GM23338 (cell line): ENCODE results near the gene SUSD1. TPM values are rescaled to one million over a fixed set of nuclear protein-coding genes. Genes with fewer than 3 reads are reported as not detected.

Experiments used
- ATAC-seq: fragments of 200-7000 bp; cut with Tn5 transposase; 3 replicates; pipeline ENCODE4 v1.9.1; 2020
- DNase-seq: peaks from one replicate; pipeline ENCODE4 v3.0.0-alpha.2; 2015; ENCODE audit warnings: low spot score
- H2AFZ ChIP-seq: fragments of 200-600 bp; sonication (generic); 2 replicates; pipeline ENCODE4 v1.8.0; 2016; ENCODE audit warnings: antibody characterized with exemption, mild to moderate bottlenecking, moderate library complexity
- H3F3A ChIP-seq: fragments of 200-600 bp; sonication (generic); replicated peaks from 2 replicates; pipeline ENCODE4 v1.8.0; 2017; ENCODE audit warnings: antibody characterized with exemption, mixed run types, low read depth
- H3K27ac ChIP-seq: fragments of 200-600 bp; sonication (generic); 2 replicates; pipeline ENCODE4 v1.6.1; 2016; ENCODE audit warnings: low read depth
- H3K27me3 ChIP-seq: fragments of 200-600 bp; sonication (generic); 2 replicates; pipeline ENCODE4 v1.8.0; 2016; ENCODE audit warnings: mild to moderate bottlenecking, mixed run types, moderate library complexity; ENCODE audit not compliant: insufficient read depth
- H3K36me3 ChIP-seq: fragments of 200-600 bp; sonication (generic); 2 replicates; pipeline ENCODE4 v1.8.0; 2016; ENCODE audit warnings: mild to moderate bottlenecking; ENCODE audit not compliant: insufficient read depth
- H3K4me1 ChIP-seq: fragments of 200-600 bp; sonication (generic); 2 replicates; pipeline ENCODE4 v1.8.0; 2016; ENCODE audit warnings: mild to moderate bottlenecking, moderate library complexity; ENCODE audit not compliant: insufficient read depth
- H3K4me2 ChIP-seq: fragments of 200-600 bp; sonication (generic); 2 replicates; pipeline ENCODE4 v1.7.1; 2017; ENCODE audit warnings: mixed run types
- H3K4me3 ChIP-seq: fragments of 200-600 bp; sonication (generic); 2 replicates; pipeline ENCODE4 v1.6.1; 2016; ENCODE audit warnings: mixed run types
- H3K79me2 ChIP-seq: fragments of 200-600 bp; sonication (generic); replicated peaks from 2 replicates; pipeline ENCODE4 v1.8.0; 2017; ENCODE audit warnings: mild to moderate bottlenecking; ENCODE audit not compliant: insufficient read depth
- H3K9me2 ChIP-seq: fragments of 200-600 bp; sonication (generic); 2 replicates; pipeline ENCODE4 v1.8.0; 2017; ENCODE audit not compliant: insufficient read depth
- H4K20me1 ChIP-seq: fragments of 200-600 bp; sonication (generic); replicated peaks from 2 replicates; pipeline ENCODE4 v1.8.0; 2017; ENCODE audit warnings: mild to moderate bottlenecking; ENCODE audit not compliant: insufficient read depth
- H3K27ac Mint-ChIP-seq: 2 replicates; pipeline ENCODE4 v1.8.0; 2020; ENCODE audit warnings: inconsistent platforms, mild to moderate bottlenecking, moderate library complexity, mixed read lengths
- H3K27me3 Mint-ChIP-seq: 3 replicates; pipeline ENCODE4 v1.8.0; 2022; ENCODE audit warnings: low read depth, mild to moderate bottlenecking, moderate library complexity, mixed read lengths, inconsistent platforms; ENCODE audit not compliant: insufficient read depth, poor library complexity
- H3K36me3 Mint-ChIP-seq: 3 replicates; pipeline ENCODE4 v1.8.0; 2021; ENCODE audit warnings: low read depth, mild to moderate bottlenecking, inconsistent platforms, moderate library complexity, mixed read lengths
- H3K4me1 Mint-ChIP-seq: 3 replicates; pipeline ENCODE4 v1.8.0; 2020; ENCODE audit warnings: mild to moderate bottlenecking, inconsistent platforms, mixed read lengths
- H3K4me3 Mint-ChIP-seq: 3 replicates; pipeline ENCODE4 v1.8.0; 2021; ENCODE audit warnings: moderate library complexity, mild to moderate bottlenecking, inconsistent platforms, mixed read lengths
- H3K9me3 Mint-ChIP-seq: 3 replicates; pipeline ENCODE4 v1.8.0; 2020; ENCODE audit warnings: moderate library complexity, mild to moderate bottlenecking, inconsistent platforms, mixed read lengths
- CREB1 ChIP-seq: fragments of 250-450 bp; sonication (Bioruptor Pico); IDR thresholded peaks from 2 replicates; pipeline ENCODE4 v1.5.0; 2020; ENCODE audit warnings: low read depth, mild to moderate bottlenecking, moderate library complexity
- EZH2phosphoT487 ChIP-seq: fragments of 200-600 bp; sonication (generic); IDR thresholded peaks from one replicate; pipeline ENCODE4 v1.8.1; 2018; ENCODE audit warnings: antibody characterized with exemption; ENCODE audit not compliant: unreplicated experiment
- JUNB ChIP-seq: IDR thresholded peaks from one replicate; pipeline ENCODE4 v1.6.1; 2016; ENCODE audit warnings: antibody characterized with exemption; ENCODE audit not compliant: unreplicated experiment
- NANOG ChIP-seq: IDR thresholded peaks from 2 replicates; pipeline ENCODE4 v1.6.1; 2016; ENCODE audit warnings: antibody characterized with exemption, borderline replicate concordance
- POLR2AphosphoS5 ChIP-seq: IDR thresholded peaks from 2 replicates; pipeline ENCODE4 v1.6.1; 2016; ENCODE audit warnings: antibody characterized with exemption, low read depth
- STAT1 ChIP-seq: IDR thresholded peaks from one replicate; pipeline ENCODE4 v1.6.1; 2016; ENCODE audit warnings: antibody characterized with exemption; ENCODE audit not compliant: unreplicated experiment
- ZNF114 ChIP-seq: fragments of 250-450 bp; sonication (Bioruptor Pico); IDR thresholded peaks from 2 replicates; pipeline ENCODE4 v1.5.0; 2020; ENCODE audit warnings: mild to moderate bottlenecking, moderate library complexity
- polyA plus RNA-seq: library from polyadenylated mRNA; unstranded; fragments of >200 nt; fragmentation: Nextera tagmentation; extraction: Ambion mirVana; gene quantifications from 2 replicates; pipeline ENCODE4 v1.2.1, GENCODE V29; 2016
- total RNA-seq: library from RNA; depleted of rRNA; stranded (reverse); fragments of >200 nt; shearing (Covaris generic); gene quantifications from 2 replicates; pipeline ENCODE4 v1.2.3, GENCODE V29; 2014
- TF ChIP-seq, protein P1 (sequence below): IDR thresholded peaks from 2 replicates; pipeline ENCODE4 v1.6.1; 2016; ENCODE audit warnings: antibody characterized with exemption
- TF ChIP-seq, protein P2 (sequence below), 2 experiments: fragments of 200-600 bp in 1 of 2; sonication (generic) in 1 of 2; conservative IDR thresholded peaks; 2 replicates each; pipeline versions ENCODE4 v1.5.1 to v1.6.1; 2016 to 2017; ENCODE audit warnings: antibody characterized with exemption in 2 of 2, low read depth in 2 of 2, mild to moderate bottlenecking in 2 of 2, moderate library complexity in 1 of 2
- TF ChIP-seq, protein P3 (sequence below): fragments of 250-450 bp; sonication (Bioruptor Pico); IDR thresholded peaks from 2 replicates; pipeline ENCODE4 v1.5.0; 2020; ENCODE audit warnings: mild to moderate bottlenecking, moderate library complexity

SUSD1 gene
- total and polyA plus RNA-seq, 2 experiments from 2014 or later, result 1.2 to 6.4 TPM

DNA sequence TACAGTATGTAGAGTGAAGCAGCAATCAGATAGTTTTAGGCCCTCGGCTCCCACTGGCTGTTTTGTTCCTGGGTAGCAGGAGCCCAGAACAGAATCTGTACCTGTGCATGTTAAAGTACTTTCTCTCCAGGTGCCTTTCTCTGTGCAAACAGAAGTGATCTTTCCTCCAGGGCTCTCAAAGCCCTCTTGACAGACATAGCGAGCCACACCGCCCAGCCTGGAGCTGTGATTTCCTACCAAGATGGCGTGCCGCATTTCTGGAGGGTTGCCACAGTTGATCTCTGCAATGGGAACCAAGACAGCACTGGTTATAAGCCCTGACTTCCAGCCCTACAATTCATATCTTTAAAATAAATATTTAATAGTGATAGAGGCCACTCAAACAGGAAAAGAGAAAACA is 50.9 kb downstream of the SUSD1 start:
- no peak overlapping the region for H3K4me3 ChIP-seq
- DNase-seq (no peak), ATAC-seq (no peak)
- H3K9me3 Mint-ChIP-seq, result no peaks in the 10 kb centered on the region
- H3K4me2 ChIP-seq, result no peak overlapping the region
- no peaks in the 10 kb centered on the region for H3F3A ChIP-seq
- H4K20me1 ChIP-seq, result no peaks in the 10 kb centered on the region; the same call in 1 of the 2 replicates
- H3K9me2 ChIP-seq, result no peaks in the 10 kb centered on the region
- no peak overlapping the region for H3K27ac ChIP-seq
- H3K27me3 ChIP-seq, result no peaks in the 10 kb centered on the region
- no peak overlapping the region for H2AFZ ChIP-seq
- H3K27me3 Mint-ChIP-seq, result peaks cover 2% of the 10 kb centered on the region
- H3K4me1 Mint-ChIP-seq, result peaks cover 20% of the 10 kb centered on the region
- no peaks in the 10 kb centered on the region for H3K36me3 ChIP-seq
- no peak overlapping the region for H3K4me3 Mint-ChIP-seq
- H3K79me2 ChIP-seq, result no peaks in the 10 kb centered on the region
- peaks cover 9% of the 10 kb centered on the region for H3K4me1 ChIP-seq
- TF ChIP-seq JUNB (no peak), CREB1 (no peak), STAT1 (no peak)
- TF ChIP-seq, protein P1, sequence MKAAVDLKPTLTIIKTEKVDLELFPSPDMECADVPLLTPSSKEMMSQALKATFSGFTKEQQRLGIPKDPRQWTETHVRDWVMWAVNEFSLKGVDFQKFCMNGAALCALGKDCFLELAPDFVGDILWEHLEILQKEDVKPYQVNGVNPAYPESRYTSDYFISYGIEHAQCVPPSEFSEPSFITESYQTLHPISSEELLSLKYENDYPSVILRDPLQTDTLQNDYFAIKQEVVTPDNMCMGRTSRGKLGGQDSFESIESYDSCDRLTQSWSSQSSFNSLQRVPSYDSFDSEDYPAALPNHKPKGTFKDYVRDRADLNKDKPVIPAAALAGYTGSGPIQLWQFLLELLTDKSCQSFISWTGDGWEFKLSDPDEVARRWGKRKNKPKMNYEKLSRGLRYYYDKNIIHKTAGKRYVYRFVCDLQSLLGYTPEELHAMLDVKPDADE, result no peak
- no peaks in the 10 kb centered on the region for H3K36me3 Mint-ChIP-seq
- H3K27ac Mint-ChIP-seq, result no peak overlapping the region

DNA sequence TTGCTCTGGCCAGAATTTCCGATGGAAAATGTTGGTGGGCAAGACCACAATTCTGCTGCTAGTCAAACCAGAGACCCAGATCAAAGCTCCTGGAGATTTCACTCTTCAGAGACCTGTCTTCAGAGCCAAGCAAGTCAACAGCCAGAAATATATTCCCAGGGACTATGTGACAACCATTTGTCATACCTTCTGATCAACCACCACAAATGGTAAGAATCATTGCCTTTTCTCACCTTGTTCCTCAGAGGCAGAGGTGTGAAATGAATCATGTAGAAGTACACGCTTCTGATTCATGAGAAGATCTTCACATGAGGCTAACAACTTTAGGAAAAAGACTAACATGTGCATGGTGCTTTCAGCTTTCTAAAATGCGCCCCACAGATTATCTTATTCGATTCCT is 53.5 kb downstream of the SUSD1 start:
- no peaks in the 10 kb centered on the region for H3K9me2 ChIP-seq
- no peak overlapping the region for H3K27ac ChIP-seq
- H3K4me1 Mint-ChIP-seq, result peaks cover 21% of the 10 kb centered on the region
- H3K27me3 ChIP-seq, result no peaks in the 10 kb centered on the region
- no peak overlapping the region for H3K4me3 Mint-ChIP-seq
- no peaks in the 10 kb centered on the region for H3K36me3 Mint-ChIP-seq
- H3K36me3 ChIP-seq, result no peaks in the 10 kb centered on the region
- no peak overlapping the region for H3K4me3 ChIP-seq
- no peak for TF ChIP-seq STAT1
- TF ChIP-seq, protein P2, sequence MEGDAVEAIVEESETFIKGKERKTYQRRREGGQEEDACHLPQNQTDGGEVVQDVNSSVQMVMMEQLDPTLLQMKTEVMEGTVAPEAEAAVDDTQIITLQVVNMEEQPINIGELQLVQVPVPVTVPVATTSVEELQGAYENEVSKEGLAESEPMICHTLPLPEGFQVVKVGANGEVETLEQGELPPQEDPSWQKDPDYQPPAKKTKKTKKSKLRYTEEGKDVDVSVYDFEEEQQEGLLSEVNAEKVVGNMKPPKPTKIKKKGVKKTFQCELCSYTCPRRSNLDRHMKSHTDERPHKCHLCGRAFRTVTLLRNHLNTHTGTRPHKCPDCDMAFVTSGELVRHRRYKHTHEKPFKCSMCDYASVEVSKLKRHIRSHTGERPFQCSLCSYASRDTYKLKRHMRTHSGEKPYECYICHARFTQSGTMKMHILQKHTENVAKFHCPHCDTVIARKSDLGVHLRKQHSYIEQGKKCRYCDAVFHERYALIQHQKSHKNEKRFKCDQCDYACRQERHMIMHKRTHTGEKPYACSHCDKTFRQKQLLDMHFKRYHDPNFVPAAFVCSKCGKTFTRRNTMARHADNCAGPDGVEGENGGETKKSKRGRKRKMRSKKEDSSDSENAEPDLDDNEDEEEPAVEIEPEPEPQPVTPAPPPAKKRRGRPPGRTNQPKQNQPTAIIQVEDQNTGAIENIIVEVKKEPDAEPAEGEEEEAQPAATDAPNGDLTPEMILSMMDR (conservative IDR thresholded peaks at IDR 0.05; ENCODE audit: low read depth in 2 of 2), result no peak
- TF ChIP-seq JUNB, result no peak
- no peak for TF ChIP-seq NANOG
- TF ChIP-seq POLR2AphosphoS5, result no peak
- TF ChIP-seq, protein P1, result no peak
- no peak for TF ChIP-seq ZNF114 (CRISPR knock-in tag)
- TF ChIP-seq EZH2phosphoT487, result no peak
- TF ChIP-seq, protein P3, sequence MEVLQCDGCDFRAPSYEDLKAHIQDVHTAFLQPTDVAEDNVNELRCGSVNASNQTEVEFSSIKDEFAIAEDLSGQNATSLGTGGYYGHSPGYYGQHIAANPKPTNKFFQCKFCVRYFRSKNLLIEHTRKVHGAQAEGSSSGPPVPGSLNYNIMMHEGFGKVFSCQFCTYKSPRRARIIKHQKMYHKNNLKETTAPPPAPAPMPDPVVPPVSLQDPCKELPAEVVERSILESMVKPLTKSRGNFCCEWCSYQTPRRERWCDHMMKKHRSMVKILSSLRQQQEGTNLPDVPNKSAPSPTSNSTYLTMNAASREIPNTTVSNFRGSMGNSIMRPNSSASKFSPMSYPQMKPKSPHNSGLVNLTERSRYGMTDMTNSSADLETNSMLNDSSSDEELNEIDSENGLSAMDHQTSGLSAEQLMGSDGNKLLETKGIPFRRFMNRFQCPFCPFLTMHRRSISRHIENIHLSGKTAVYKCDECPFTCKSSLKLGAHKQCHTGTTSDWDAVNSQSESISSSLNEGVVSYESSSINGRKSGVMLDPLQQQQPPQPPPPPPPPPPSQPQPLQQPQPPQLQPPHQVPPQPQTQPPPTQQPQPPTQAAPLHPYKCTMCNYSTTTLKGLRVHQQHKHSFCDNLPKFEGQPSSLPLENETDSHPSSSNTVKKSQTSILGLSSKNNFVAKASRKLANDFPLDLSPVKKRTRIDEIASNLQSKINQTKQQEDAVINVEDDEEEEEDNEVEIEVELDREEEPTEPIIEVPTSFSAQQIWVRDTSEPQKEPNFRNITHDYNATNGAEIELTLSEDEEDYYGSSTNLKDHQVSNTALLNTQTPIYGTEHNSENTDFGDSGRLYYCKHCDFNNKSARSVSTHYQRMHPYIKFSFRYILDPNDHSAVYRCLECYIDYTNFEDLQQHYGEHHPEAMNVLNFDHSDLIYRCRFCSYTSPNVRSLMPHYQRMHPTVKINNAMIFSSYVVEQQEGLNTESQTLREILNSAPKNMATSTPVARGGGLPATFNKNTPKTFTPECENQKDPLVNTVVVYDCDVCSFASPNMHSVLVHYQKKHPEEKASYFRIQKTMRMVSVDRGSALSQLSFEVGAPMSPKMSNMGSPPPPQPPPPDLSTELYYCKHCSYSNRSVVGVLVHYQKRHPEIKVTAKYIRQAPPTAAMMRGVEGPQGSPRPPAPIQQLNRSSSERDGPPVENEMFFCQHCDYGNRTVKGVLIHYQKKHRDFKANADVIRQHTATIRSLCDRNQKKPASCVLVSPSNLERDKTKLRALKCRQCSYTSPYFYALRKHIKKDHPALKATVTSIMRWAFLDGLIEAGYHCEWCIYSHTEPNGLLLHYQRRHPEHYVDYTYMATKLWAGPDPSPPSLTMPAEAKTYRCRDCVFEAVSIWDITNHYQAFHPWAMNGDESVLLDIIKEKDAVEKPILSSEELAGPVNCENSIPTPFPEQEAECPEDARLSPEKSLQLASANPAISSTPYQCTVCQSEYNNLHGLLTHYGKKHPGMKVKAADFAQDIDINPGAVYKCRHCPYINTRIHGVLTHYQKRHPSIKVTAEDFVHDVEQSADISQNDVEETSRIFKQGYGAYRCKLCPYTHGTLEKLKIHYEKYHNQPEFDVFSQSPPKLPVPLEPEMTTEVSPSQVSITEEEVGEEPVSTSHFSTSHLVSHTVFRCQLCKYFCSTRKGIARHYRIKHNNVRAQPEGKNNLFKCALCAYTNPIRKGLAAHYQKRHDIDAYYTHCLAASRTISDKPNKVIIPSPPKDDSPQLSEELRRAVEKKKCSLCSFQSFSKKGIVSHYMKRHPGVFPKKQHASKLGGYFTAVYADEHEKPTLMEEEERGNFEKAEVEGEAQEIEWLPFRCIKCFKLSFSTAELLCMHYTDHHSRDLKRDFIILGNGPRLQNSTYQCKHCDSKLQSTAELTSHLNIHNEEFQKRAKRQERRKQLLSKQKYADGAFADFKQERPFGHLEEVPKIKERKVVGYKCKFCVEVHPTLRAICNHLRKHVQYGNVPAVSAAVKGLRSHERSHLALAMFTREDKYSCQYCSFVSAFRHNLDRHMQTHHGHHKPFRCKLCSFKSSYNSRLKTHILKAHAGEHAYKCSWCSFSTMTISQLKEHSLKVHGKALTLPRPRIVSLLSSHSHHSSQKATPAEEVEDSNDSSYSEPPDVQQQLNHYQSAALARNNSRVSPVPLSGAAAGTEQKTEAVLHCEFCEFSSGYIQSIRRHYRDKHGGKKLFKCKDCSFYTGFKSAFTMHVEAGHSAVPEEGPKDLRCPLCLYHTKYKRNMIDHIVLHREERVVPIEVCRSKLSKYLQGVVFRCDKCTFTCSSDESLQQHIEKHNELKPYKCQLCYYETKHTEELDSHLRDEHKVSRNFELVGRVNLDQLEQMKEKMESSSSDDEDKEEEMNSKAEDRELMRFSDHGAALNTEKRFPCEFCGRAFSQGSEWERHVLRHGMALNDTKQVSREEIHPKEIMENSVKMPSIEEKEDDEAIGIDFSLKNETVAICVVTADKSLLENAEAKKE, result no peak
- TF ChIP-seq CREB1, result no peak
- ATAC-seq (no peak), DNase-seq (no peak)
- peaks cover 9% of the 10 kb centered on the region for H3K4me1 ChIP-seq
- H3F3A ChIP-seq, result no peaks in the 10 kb centered on the region
- H3K27ac Mint-ChIP-seq, result no peak overlapping the region
- H3K79me2 ChIP-seq, result no peaks in the 10 kb centered on the region
- H4K20me1 ChIP-seq, result no peaks in the 10 kb centered on the region; the same call in 1 of the 2 replicates
- H2AFZ ChIP-seq, result no peak overlapping the region
- no peaks in the 10 kb centered on the region for H3K27me3 Mint-ChIP-seq
- H3K9me3 Mint-ChIP-seq, result no peaks in the 10 kb centered on the region
- H3K4me2 ChIP-seq, result no peak overlapping the region
